ENCODE data around the gene POPDC3.

POPDC3 gene

DNA sequence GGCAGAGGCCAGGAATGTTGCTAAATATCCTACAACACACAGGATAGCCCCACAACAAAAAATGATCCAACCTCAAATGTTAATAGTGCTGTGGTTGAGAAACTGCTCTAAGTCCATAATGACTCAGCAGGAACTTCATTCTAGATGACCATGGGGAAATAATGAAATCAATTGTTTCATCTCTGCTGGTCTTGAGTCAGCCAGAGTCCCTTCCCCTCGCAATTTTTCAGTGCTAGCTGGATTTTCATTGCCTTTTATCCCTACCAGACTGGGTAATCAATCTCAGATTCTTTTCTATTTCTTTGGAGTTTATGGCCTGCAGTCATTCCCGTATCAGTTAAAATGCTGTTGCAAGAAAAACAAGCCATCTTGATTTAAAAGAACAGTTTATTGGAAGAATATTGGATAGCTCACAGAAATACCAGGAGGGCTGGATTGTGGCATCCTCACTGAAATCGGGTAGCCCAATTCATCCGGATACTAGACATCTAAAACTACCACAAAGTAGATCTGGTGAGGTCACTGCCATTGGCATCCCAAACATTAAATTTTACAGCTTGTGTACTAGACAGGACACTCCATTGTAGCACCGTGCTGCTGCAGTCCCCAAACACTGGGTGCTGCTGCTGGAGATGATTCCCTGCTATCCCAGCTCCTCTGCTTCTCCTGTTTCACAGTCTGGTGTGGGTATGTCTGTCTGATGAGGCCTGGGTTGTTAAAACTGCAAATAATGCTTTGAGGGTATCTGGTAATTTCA lies 30.3 kb upstream of the POPDC3 start:
- DNase-seq: no peak
- H3K4me1 ChIP-seq: peaks cover 14% of the 10 kb centered on the region
- no peaks in the 10 kb centered on the region for H3K36me3 ChIP-seq
- H3K9me3 ChIP-seq: no peaks in the 10 kb centered on the region
- no peak overlapping the region for H3K4me3 ChIP-seq (ENCODE audit: low read depth, low read length)
- TF ChIP-seq, protein P1, sequence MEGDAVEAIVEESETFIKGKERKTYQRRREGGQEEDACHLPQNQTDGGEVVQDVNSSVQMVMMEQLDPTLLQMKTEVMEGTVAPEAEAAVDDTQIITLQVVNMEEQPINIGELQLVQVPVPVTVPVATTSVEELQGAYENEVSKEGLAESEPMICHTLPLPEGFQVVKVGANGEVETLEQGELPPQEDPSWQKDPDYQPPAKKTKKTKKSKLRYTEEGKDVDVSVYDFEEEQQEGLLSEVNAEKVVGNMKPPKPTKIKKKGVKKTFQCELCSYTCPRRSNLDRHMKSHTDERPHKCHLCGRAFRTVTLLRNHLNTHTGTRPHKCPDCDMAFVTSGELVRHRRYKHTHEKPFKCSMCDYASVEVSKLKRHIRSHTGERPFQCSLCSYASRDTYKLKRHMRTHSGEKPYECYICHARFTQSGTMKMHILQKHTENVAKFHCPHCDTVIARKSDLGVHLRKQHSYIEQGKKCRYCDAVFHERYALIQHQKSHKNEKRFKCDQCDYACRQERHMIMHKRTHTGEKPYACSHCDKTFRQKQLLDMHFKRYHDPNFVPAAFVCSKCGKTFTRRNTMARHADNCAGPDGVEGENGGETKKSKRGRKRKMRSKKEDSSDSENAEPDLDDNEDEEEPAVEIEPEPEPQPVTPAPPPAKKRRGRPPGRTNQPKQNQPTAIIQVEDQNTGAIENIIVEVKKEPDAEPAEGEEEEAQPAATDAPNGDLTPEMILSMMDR (IDR thresholded peaks at IDR 0.05; ENCODE audit: low read depth, low read length): no peak
- H3K27me3 ChIP-seq: no peaks in the 10 kb centered on the region

DNA sequence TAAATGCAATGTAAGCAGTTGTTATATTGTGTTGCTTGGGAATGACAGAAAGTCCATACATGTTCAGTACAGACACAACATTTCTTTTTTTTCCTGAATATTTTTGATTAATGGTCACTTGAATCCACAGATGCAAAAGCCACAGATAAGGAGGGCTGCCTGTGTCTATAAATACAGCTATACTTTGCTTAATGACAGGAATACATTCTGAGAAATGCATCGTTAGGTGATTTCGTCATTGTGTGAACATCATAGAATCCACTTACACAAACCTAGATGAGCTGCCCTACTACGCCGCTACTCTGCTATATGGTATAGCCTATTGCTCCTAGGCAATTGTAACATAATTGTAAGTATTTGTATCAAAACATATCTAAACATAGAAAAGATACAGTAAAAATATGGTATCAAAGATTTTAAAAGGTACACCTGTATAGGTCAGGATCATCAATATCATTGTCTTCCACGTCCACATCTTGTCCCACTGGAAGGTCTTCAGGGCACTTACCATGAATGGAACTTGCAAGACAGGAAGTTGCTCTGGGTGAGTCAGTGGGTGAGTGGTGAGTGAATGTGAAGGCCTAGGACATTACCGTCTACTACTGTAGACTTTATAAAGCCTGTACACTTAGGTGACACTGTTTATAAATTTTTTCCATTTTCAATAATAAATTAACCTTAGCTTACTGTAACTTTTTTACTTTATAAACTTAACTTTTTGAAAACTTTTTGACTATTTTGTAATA lies 27.9 kb upstream of the POPDC3 start:
- H3K4me1 ChIP-seq: peaks cover 15% of the 10 kb centered on the region

DNA sequence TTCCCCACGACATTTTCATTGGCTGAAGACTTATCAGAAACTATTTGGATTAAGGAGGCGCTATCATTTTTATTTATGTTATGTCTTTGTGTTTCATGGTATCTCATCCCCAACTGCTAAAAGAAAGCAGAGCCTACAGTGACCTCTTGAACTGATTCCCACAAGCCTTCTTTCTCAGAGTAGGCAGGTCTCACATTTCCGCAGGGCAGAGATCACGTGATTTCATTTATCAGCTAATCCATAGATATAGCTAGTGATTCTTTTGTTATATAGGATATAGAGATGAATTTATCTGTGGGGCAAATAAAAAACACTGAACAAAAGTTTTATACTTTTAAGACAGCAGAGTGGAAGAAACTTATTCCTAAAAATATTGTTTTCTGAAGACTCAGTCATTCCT lies 25.0 kb upstream of the POPDC3 start:
- Histone ChIP-seq H3K4me1 (peaks cover 8% of the 10 kb centered on the region), H3K27me3 (no peaks in the 10 kb centered on the region), H3K36me3 (no peaks in the 10 kb centered on the region), H3K4me3 (ENCODE audit: low read depth, low read length) (no peak overlapping the region), H3K9me3 (no peaks in the 10 kb centered on the region)
- TF ChIP-seq, protein P1 (IDR thresholded peaks at IDR 0.05; ENCODE audit: low read depth, low read length): no peak
- DNase-seq: no peak

More for the DNA sequence above, 27.9 kb upstream of the POPDC3 start:
- no peak overlapping the region for H3K4me3 ChIP-seq (ENCODE audit: low read depth, low read length)
- TF ChIP-seq, protein P1 (IDR thresholded peaks at IDR 0.05; ENCODE audit: low read depth, low read length): no peak
- H3K9me3 ChIP-seq: no peaks in the 10 kb centered on the region
- H3K36me3 ChIP-seq: no peaks in the 10 kb centered on the region
- no peaks in the 10 kb centered on the region for H3K27me3 ChIP-seq
- no peak for DNase-seq

GRCh38 chr6:105204331-105204730 lies 24.5 kb upstream of the POPDC3 start:
- Histone ChIP-seq H3K9me3 (no peaks in the 10 kb centered on the region), H3K4me3 (ENCODE audit: low read depth, low read length) (no peak overlapping the region), H3K27me3 (no peaks in the 10 kb centered on the region), H3K36me3 (no peaks in the 10 kb centered on the region), H3K4me1 (peaks cover 6% of the 10 kb centered on the region)
- no peak for DNase-seq
- TF ChIP-seq, protein P1 (IDR thresholded peaks at IDR 0.05; ENCODE audit: low read depth, low read length): no peak

GRCh38 chr6:105202486-105202885 lies 22.7 kb upstream of the POPDC3 start:
- TF ChIP-seq, protein P1 (IDR thresholded peaks at IDR 0.05; ENCODE audit: low read depth, low read length): no peak
- H3K4me3 ChIP-seq (ENCODE audit: low read depth, low read length): no peak overlapping the region
- peaks cover 6% of the 10 kb centered on the region for H3K4me1 ChIP-seq
- H3K36me3 ChIP-seq: no peaks in the 10 kb centered on the region
- no peaks in the 10 kb centered on the region for H3K9me3 ChIP-seq
- H3K27me3 ChIP-seq: no peaks in the 10 kb centered on the region
- no peak for DNase-seq

Data from BE2C (cell line).